Stomach (tissue), 9 donors: ENCODE measurements around the gene PLOD2. TPM values are rescaled to one million over a fixed set of nuclear protein-coding genes. Genes with fewer than 3 reads are reported as not detected.

Experiments used
- DNase-seq, 2 donors: peaks; one replicate each; pipeline versions ENCODE4 v3.0.0 to v3.0.0-alpha.2; 2013 to 2019
- H3K27ac ChIP-seq, 5 donors: fragments of 200-600 bp in 4 of 5; sonication (generic) in 4 of 5; one replicate each; pipeline ENCODE4 v1.5.1; 2013 to 2019; ENCODE audit warnings: mild to moderate bottlenecking in 1 of 5, moderate library complexity in 1 of 5
- H3K27me3 ChIP-seq, 3 donors: fragments of 200-600 bp; sonication (generic); one replicate each; pipeline ENCODE4 v1.5.1; 2017 to 2019; ENCODE audit warnings: mixed run types in 1 of 3
- H3K36me3 ChIP-seq, 4 donors: fragments of 200-600 bp; sonication (generic); 1 replicate in 3 of 4; 2 replicates in 1 of 4; pipeline ENCODE4 v1.5.1; 2016 to 2019
- H3K4me1 ChIP-seq, 4 donors: fragments of 200-600 bp; sonication (generic); one replicate each; pipeline ENCODE4 v1.5.1; 2016 to 2019
- H3K4me3 ChIP-seq, 4 donors: fragments of 200-600 bp; sonication (generic) in 3 of 4; one replicate each; pipeline ENCODE4 v1.5.1; 2016 to 2019; ENCODE audit warnings: mild to moderate bottlenecking in 1 of 4
- H3K9me3 ChIP-seq, 4 donors: fragments of 200-600 bp; sonication (generic); one replicate each; pipeline ENCODE4 v1.5.1; 2016 to 2019
- CTCF ChIP-seq, 7 experiments: fragments of 450-650 bp in 4 of 7; fragments of 200-600 bp in 3 of 7; sonication (generic) in 3 of 7; IDR thresholded peaks; one replicate each; pipeline ENCODE4 v1.5.1; 2016 to 2019; ENCODE audit warnings: antibody characterized with exemption in 7 of 7, control low read depth in 2 of 7, mild to moderate bottlenecking in 1 of 7
- EP300 ChIP-seq: sonication (generic); formaldehyde crosslinking; IDR thresholded peaks from one replicate; pipeline ENCODE4 v1.6.1; 2017; ENCODE audit warnings: antibody characterized with exemption
- POLR2A ChIP-seq, 4 donors: fragments of 450-650 bp; IDR thresholded peaks; one replicate each; pipeline ENCODE4 v1.6.1; 2016; ENCODE audit warnings: antibody characterized with exemption in 4 of 4, control low read depth in 2 of 4, mild to moderate bottlenecking in 1 of 4, moderate library complexity in 1 of 4
- POLR2AphosphoS5 ChIP-seq, 3 donors: sonication (generic); formaldehyde crosslinking; IDR thresholded peaks; one replicate each; pipeline ENCODE4 v1.6.1; 2016; ENCODE audit warnings: antibody characterized with exemption in 3 of 3
- WGBS, 5 donors: extraction: QIAGEN DNeasy Blood & Tissue Kit in 3 of 5; methylation state at CpG; one replicate each; pipeline versions ENCODE4 v1.1.5 to v1.1.7; 2013 to 2018; 5-methylcytosine and 5-hydroxymethylcytosine counted together
- intact Hi-C: fragments of 100-400 bp; cut with DNase I; formaldehyde crosslinking; loops from one replicate; pipeline ENCODE4 v1.15.1; 2023; ENCODE audit warnings: low total_unique reads
- polyA plus RNA-seq, 3 donors: library from polyadenylated mRNA; stranded (reverse); fragments of 200-250 nt; gene quantifications; one replicate each; pipeline ENCODE4 v1.2.3, GENCODE V29; 2013
- total RNA-seq, 5 donors: library from RNA; depleted of rRNA; stranded (reverse); fragments of >200 nt; gene quantifications; one replicate each; pipeline versions ENCODE4 v1.1.0 to v1.2.3, GENCODE V29; 2014 to 2016
- donor health status: healthy with polysubstance abuse.
- donor health status: Bipolar disorder and iron deficiency.
- donor health status: healthy.

The PLOD2 gene
- total and polyA plus RNA-seq, 8 donors, result 18.1 to 99.5 (median 43.0) TPM

- H3K36me3 ChIP-seq, result no peaks in the 10 kb centered on the region
- DNase-seq, result no peak
- intact Hi-C loops, result no loop called here
- H3K27ac ChIP-seq, result no peak overlapping the region
- WGBS, 5 donors, result 86 to 92% (median 90%) methylated on average over 5 of the region's 5 CpGs
- no peak overlapping the region for H3K4me3 ChIP-seq
- no peaks in the 10 kb centered on the region for H3K9me3 ChIP-seq
- TF ChIP-seq CTCF (IDR thresholded peaks at IDR 0.05) (no peak), POLR2AphosphoS5 (IDR thresholded peaks at IDR 0.05) (no peak), EP300 (no peak), POLR2A (IDR thresholded peaks at IDR 0.05) (no peak)
- peaks cover 0 to 13% (median 0%) of the 10 kb centered on the region in 4 donors for H3K4me1 ChIP-seq
- no peaks in the 10 kb centered on the region for H3K27me3 ChIP-seq
Observed at GRCh38 chr3:146181216-146181615, 20.2 kb upstream of the PLOD2 start.

GRCh38 chr3:146180376-146180775 is 19.4 kb upstream of the PLOD2 start:
- H3K4me3 ChIP-seq, result no peak overlapping the region
- H3K36me3 ChIP-seq, result no peaks in the 10 kb centered on the region
- intact Hi-C loops, result no loop called here
- H3K4me1 ChIP-seq, result peaks cover 0 to 6% (median 0%) of the 10 kb centered on the region in 4 donors
- no peak for DNase-seq
- H3K9me3 ChIP-seq, result no peaks in the 10 kb centered on the region
- H3K27ac ChIP-seq, result no peak overlapping the region
- TF ChIP-seq POLR2A (IDR thresholded peaks at IDR 0.05), result no peak
- WGBS, 5 donors, result 87 to 96% (median 94%) methylated on average over 6 of the region's 6 CpGs
- H3K27me3 ChIP-seq, result no peaks in the 10 kb centered on the region

- Histone ChIP-seq H3K4me3 (no peak overlapping the region), H3K27ac (no peak overlapping the region), H3K27me3 (no peaks in the 10 kb centered on the region), H3K4me1 (no peaks in the 10 kb centered on the region), H3K36me3 (no peaks in the 10 kb centered on the region), H3K9me3 (no peaks in the 10 kb centered on the region)
- DNase-seq, result peak in 1 of 2 donors; percentile 45
- 70 to 80% (median 77%) methylated on average over 6 of the region's 6 CpGs for WGBS, 5 donors
- TF ChIP-seq POLR2A (IDR thresholded peaks at IDR 0.05) (no peak), POLR2AphosphoS5 (IDR thresholded peaks at IDR 0.05) (no peak)
- intact Hi-C loops, result no loop called here
Observed at GRCh38 chr3:146178006-146178689, 17.2 kb upstream of the PLOD2 start.

GRCh38 chr3:146177519-146177918 is 16.5 kb upstream of the PLOD2 start:
- intact Hi-C loops, result no loop called here
- H3K9me3 ChIP-seq, result no peaks in the 10 kb centered on the region
- H3K36me3 ChIP-seq, result no peaks in the 10 kb centered on the region
- 81 to 96% (median 92%) methylated on average over 1 of the region's 1 CpG for WGBS, 5 donors
- H3K27ac ChIP-seq, result no peak overlapping the region
- TF ChIP-seq POLR2A (IDR thresholded peaks at IDR 0.05), result no peak
- no peak for TF ChIP-seq POLR2AphosphoS5 (IDR thresholded peaks at IDR 0.05)
- no peak for TF ChIP-seq CTCF (IDR thresholded peaks at IDR 0.05)
- no peak for TF ChIP-seq EP300
- DNase-seq, result peak in 1 of 2 donors; percentile 38
- no peak overlapping the region for H3K4me3 ChIP-seq
- H3K27me3 ChIP-seq, result no peaks in the 10 kb centered on the region
- no peaks in the 10 kb centered on the region for H3K4me1 ChIP-seq

- intact Hi-C loops, result no loop called here
- no peaks in the 10 kb centered on the region for H3K27me3 ChIP-seq
- WGBS, 5 donors, result 78 to 87% (median 82%) methylated on average over 3 of the region's 3 CpGs
- H3K4me3 ChIP-seq, result no peak overlapping the region
- no peak overlapping the region for H3K27ac ChIP-seq
- H3K4me1 ChIP-seq, result no peaks in the 10 kb centered on the region
- H3K36me3 ChIP-seq, result no peaks in the 10 kb centered on the region
- TF ChIP-seq EP300, result no peak
- no peak for TF ChIP-seq POLR2A (IDR thresholded peaks at IDR 0.05)
- no peak for TF ChIP-seq POLR2AphosphoS5 (IDR thresholded peaks at IDR 0.05)
- TF ChIP-seq CTCF (IDR thresholded peaks at IDR 0.05), result no peak
- no peaks in the 10 kb centered on the region for H3K9me3 ChIP-seq
- no peak for DNase-seq
Observed at GRCh38 chr3:146177072-146177471, 16.1 kb upstream of the PLOD2 start.
